OCI-LY3 (cell line): ENCODE results near the gene CDC25B.
A peak's percentile ranks its signal among the peaks of the same experiment; 100 is the strongest.

Source experiments
- H2AFZ ChIP-seq: fragments of 200-600, 300-600 bp; shearing (Covaris generic); 2 replicates; pipeline ENCODE4 v1.6.0; 2014; ENCODE audit warnings: antibody characterized with exemption, low read depth, low read length
- H3K27ac ChIP-seq: fragments of 200-600, 300-600 bp; sonication (generic); 2 replicates; pipeline ENCODE4 v1.5.1; 2014; ENCODE audit warnings: mild to moderate bottlenecking, low read length, moderate library complexity, mixed read lengths
- H3K27me3 ChIP-seq: fragments of 200-600, 300-600 bp; sonication (generic); 2 replicates; pipeline ENCODE4 v1.6.1; 2014; ENCODE audit warnings: low read depth, low read length, mixed read lengths
- H3K36me3 ChIP-seq: fragments of 200-600, 300-600 bp; sonication (generic); replicated peaks from 2 replicates; pipeline ENCODE3; 2014; ENCODE audit warnings: low read depth, low read length, mixed read lengths
- H3K4me1 ChIP-seq: fragments of 300-600, 200-600 bp; sonication (generic); 2 replicates; pipeline ENCODE4 v1.6.1; 2014; ENCODE audit warnings: low read length, mixed read lengths
- H3K4me2 ChIP-seq: fragments of 200-600, 300-600 bp; sonication (generic); 2 replicates; pipeline ENCODE4 v1.6.1; 2014; ENCODE audit warnings: low read length, mixed read lengths
- H3K4me3 ChIP-seq: fragments of 300-600, 200-600 bp; sonication (generic); 2 replicates; pipeline ENCODE4 v1.5.1; 2014; ENCODE audit warnings: antibody characterized with exemption, mild to moderate bottlenecking, low read length, moderate library complexity
- H3K79me2 ChIP-seq: fragments of 300-600, 200-600 bp; shearing (Covaris generic); 2 replicates; pipeline ENCODE4 v1.6.1; 2014; ENCODE audit warnings: mild to moderate bottlenecking, low read length, mixed read lengths
- H3K9ac ChIP-seq: fragments of 300-600, 200-600 bp; shearing (Covaris generic); 2 replicates; pipeline ENCODE4 v1.6.0; 2014; ENCODE audit warnings: mild to moderate bottlenecking, low read length, moderate library complexity
- H3K9me3 ChIP-seq: fragments of 200-600, 300-600 bp; shearing (Covaris generic); 2 replicates; pipeline ENCODE4 v1.6.1; 2014; ENCODE audit warnings: low read length, mixed read lengths; ENCODE audit not compliant: insufficient read depth
- H4K20me1 ChIP-seq: fragments of 200-600, 300-600 bp; sonication (generic); 2 replicates; pipeline ENCODE4 v1.6.1; 2016; ENCODE audit warnings: low read length, mixed read lengths; ENCODE audit not compliant: insufficient read depth
- CTCF ChIP-seq: fragments of 200-600, 300-600 bp; sonication (generic); IDR thresholded peaks from 2 replicates; pipeline ENCODE4 v1.5.1; 2014; ENCODE audit warnings: antibody characterized with exemption, low read length, low read depth
- EZH2phosphoT487 ChIP-seq: fragments of 200-600 bp; shearing (Covaris generic); IDR thresholded peaks from 2 replicates; pipeline ENCODE4 v1.6.1; 2018; ENCODE audit warnings: antibody characterized with exemption, mixed run types, low read depth

The CDC25B gene

DNA sequence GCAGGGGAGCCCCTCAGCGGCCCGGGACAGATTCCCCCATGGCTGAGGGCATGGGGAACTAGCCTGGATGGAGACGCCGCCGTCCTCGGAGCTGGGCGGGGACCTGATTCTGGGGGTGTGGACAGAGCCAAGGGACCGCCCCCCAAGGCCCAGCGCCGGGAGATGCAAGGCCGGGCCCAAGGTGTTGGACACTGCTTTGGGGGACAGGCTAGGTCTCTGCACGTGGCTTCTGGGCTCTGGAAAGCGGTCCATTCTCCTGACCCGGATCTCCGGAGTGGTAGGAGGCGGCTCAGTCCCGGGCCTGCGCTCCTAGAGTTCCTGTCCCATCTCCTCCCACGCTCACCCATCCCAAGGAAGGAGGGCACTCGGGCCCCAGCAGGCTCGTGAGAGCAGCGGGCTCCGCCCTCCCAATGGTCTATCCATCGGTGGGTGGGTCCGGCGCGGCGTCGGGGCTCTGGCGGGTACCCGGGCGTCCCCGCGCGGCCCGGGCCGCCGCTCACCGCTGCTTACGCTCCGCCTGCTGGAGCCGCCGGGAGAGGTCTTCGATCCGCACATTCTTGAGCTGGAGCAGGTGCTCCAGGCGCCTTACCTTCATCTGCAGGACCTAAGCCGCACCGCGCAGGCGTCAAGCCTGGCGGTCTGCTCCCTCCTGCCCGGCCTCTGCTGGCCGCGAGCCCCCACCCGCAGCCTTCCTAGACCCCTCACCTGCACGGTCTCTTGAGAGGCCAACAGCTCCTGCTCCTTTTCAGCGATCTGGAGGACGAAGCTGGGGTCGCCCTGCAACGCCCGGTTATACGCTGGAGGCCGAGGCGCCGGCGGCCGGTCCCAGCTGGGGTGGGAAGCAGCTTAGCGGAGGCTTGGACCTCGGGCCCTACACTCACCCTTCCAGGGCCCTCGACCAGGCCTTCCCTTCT, 18.1 kb upstream of the CDC25B start:
- no peaks in the 10 kb centered on the region for H3K9me3 ChIP-seq
- H3K4me2 ChIP-seq: peak overlapping the region; percentile 51
- peak overlapping the region; percentile 26; the same call in 1 of the 2 replicates for H2AFZ ChIP-seq
- H3K9ac ChIP-seq: no peak overlapping the region
- no peak overlapping the region for H3K27ac ChIP-seq
- no peaks in the 10 kb centered on the region for H3K79me2 ChIP-seq
- peaks cover 8% of the 10 kb centered on the region; the same call in 1 of the 2 replicates for H3K4me1 ChIP-seq
- no peak for TF ChIP-seq EZH2phosphoT487
- TF ChIP-seq CTCF: no peak
- H3K27me3 ChIP-seq: no peaks in the 10 kb centered on the region
- no peaks in the 10 kb centered on the region for H4K20me1 ChIP-seq
- peak overlapping the region; percentile 65 for H3K4me3 ChIP-seq
- H3K36me3 ChIP-seq: no peaks in the 10 kb centered on the region

DNA sequence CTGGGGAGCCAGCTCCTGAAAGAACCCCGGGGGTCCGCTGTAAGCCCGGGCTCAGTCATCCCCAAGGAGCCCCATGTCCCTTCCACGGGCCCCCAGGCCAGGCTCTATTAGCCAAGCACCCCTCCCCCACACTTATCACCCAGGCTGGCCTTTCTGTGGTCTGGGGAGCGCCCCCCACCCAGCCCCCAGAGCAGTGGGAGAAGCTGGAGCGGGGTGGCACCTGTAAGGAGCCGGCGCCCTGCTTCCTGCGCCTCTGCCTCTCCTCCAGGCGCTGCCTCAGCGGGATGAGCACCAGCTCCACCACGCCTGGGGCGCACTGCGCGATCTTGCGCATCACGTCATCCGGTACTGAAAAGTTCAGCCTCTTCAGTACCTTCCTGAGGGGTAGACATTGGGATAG, 17.1 kb upstream of the CDC25B start:
- TF ChIP-seq EZH2phosphoT487 (no peak), CTCF (no peak)
- H3K4me2 ChIP-seq: no peak overlapping the region

GRCh38 chr20:3781153-3781910, 14.8 kb upstream of the CDC25B start, which contains the start of gene SPEF1:
Gene SPEF1, minus strand, starts transcription at chr20:3781448. Its CDS starts 161 bp downstream, at chr20:3781287.
- Histone ChIP-seq H3K4me2 (peak within 1 kb of the TSS; percentile 84), H3K27ac (no peak within 1 kb of the TSS), H3K4me1 (peaks cover 10% of the 10 kb centered on the region; the same call in 1 of the 2 replicates), H3K36me3 (no peaks in the 10 kb centered on the region), H3K79me2 (peaks cover 5% of the 10 kb centered on the region; the same call in 1 of the 2 replicates), H3K9me3 (no peaks in the 10 kb centered on the region), H3K9ac (no peak within 1 kb of the TSS), H3K27me3 (no peaks in the 10 kb centered on the region), H2AFZ (peak within 1 kb of the TSS; percentile 66), H4K20me1 (peaks cover 4% of the 10 kb centered on the region; the same call in 1 of the 2 replicates), H3K4me3 (peak within 1 kb of the TSS; percentile 76)
- TF ChIP-seq CTCF: peak; percentile 29
- no peak for TF ChIP-seq EZH2phosphoT487

More for the DNA sequence above, 17.1 kb upstream of the CDC25B start:
- H3K9ac ChIP-seq: no peak overlapping the region
- H2AFZ ChIP-seq: no peak overlapping the region
- H3K27me3 ChIP-seq: no peaks in the 10 kb centered on the region
- H3K36me3 ChIP-seq: no peaks in the 10 kb centered on the region
- no peak overlapping the region for H3K4me3 ChIP-seq
- H3K27ac ChIP-seq: no peak overlapping the region
- H3K4me1 ChIP-seq: peaks cover 8% of the 10 kb centered on the region; the same call in 1 of the 2 replicates
- no peaks in the 10 kb centered on the region for H3K79me2 ChIP-seq
- no peaks in the 10 kb centered on the region for H3K9me3 ChIP-seq
- peaks cover 4% of the 10 kb centered on the region; the same call in 1 of the 2 replicates for H4K20me1 ChIP-seq
